Measurements from ENCODE around the gene UTP15.

The UTP15 gene

DNA sequence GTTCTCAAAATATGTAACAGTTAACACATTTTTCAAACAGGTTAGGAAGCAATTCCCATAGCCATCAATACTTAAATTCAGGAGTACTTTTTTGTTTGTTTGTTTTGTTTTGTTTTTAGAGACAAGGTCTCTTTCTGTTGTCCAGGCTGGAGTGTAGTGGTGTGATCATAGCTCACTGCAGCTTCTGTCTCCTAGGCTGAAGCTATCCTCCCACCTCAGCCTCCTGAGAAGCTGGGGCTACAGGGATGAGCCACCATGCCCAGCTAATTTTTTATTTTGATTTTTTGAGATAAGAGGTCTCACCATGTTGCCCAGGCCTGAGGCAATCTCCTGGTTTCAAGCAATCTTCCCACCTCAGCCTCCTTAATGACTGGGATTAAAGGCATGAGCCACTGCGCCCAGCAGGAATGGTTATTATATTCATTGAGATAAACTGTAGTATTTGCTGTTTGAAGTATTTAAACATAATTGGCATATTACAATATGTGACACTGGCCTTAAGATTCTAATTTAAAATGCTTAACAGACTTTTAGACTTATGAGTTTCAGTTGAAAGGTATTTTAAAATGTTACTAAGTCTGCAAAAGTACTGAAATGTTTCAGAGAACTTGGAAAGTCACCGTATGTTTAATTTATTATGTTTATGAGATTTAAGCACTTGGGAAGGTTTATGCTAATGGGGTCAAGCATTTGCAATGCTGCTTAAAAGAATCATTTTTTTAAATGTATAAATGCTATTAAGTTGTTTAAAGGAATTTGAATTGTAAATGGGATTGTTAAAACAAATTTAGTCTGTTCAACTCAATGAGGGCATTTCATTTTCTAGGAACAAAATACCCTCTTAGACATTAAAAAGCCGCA, 17.0 kb downstream of the UTP15 start:
- no peak for DNase-seq

- DNase-seq: no peak
These were observed 22.4 kb downstream of the UTP15 start for GRCh38 chr5:73587923-73588322.

DNA sequence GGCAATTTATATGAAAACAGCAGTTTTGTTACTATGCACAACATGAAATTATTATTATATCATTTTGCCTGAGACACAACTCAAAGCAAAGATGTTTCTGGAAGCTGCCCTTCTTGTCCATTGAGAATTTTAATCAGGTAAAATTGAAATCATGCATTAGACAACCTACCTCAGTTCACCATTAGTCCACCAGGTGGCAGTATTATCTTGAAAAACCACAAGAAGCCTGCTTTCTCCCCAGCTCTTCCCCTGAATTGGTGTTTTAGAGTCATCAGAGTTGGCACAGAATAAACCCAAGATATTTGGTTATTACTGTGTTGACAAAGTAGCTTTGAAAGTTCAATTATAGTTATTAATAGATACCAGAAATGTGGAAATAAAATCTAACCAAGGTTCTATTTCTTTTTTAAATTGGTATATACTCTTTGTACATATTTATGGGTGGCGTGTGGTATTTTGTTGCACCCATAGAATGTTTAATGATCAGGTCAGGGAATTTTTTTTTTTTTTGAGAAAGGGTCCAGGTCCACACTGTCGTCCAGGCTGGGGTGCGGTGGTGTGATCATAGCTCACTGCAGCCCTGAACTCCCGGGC, 25.7 kb downstream of the UTP15 start:
- DNase-seq: peak; percentile 33

GRCh38 chr5:73591698-73592501, 26.4 kb downstream of the UTP15 start:
- DNase-seq: no peak

DNA sequence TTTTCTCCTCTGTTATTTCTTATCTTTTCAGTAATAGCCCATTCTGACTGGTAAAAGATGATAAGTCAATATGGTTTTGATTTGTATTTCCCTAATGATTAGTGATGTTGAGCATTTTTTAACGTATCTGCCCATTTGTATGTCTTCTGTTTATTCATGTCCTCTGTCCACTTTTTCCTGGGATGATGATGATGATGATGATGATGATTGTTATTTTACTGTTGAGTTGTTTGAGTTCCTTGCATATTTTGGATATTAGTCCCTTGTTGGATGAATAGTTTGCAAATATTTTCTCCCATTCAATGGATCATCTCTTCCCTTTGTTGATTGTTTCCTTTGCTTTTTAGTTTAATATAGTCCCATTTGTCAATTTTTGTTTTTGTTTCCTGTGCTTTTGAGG, 27.0 kb downstream of the UTP15 start:
- DNase-seq: no peak

GRCh38 chr5:73596705-73597328, 31.3 kb downstream of the UTP15 start:
- DNase-seq: no peak

DNA sequence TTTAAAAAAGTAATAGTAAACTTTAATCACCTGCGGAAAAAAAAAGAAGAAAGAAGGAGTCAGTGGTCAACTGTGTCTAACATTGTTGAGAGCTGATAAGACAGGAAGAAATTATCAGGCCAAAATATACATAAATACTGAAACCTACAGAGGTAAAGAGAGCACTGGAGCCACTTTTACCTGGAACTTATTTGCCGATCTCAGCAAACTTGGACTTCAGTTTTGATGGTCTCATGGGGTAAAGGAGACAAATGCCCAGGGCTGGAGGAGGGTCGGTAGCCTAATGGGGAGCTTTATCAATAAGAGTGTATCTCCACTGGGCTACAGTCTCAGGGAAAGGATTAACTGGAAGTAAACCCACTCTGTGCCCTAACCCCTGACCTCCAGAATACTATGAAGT, 33.8 kb downstream of the UTP15 start:
- no peak for DNase-seq

GRCh38 chr5:73603998-73604397, 38.5 kb downstream of the UTP15 start:
- no peak for DNase-seq

GRCh38 chr5:73605223-73606087, 39.9 kb downstream of the UTP15 start:
- DNase-seq: no peak

DNA sequence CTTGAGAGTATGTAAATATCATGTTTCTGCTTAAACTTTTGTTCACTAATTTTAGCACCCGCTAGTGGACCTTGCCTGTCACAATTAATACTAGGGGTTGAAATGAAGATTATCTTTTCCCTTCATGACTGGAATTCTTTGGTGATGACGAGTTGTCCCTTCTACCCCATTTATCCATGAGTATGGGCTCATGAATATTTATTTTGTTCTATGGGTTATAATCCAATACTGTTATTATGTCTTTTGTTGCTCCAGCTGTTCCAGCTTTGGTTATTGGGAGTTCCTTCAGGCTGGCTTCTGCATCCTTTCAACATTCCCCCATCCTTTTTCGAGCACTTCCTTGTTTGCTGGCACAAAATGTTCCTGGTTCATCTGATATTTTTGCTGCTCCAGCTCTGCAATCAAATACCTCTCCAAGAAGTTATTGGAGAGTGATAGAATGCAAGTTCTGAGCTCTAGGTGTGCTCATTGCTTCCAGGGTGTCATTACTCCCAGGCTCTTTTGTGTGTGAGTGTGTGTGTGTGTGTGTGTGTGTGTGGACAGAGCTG, 40.7 kb downstream of the UTP15 start:
- no peak for DNase-seq

- no peak for DNase-seq
These were observed 41.7 kb downstream of the UTP15 start for GRCh38 chr5:73607228-73607627.

GRCh38 chr5:73612799-73613198, 47.3 kb downstream of the UTP15 start:
- no peak for DNase-seq

DNA sequence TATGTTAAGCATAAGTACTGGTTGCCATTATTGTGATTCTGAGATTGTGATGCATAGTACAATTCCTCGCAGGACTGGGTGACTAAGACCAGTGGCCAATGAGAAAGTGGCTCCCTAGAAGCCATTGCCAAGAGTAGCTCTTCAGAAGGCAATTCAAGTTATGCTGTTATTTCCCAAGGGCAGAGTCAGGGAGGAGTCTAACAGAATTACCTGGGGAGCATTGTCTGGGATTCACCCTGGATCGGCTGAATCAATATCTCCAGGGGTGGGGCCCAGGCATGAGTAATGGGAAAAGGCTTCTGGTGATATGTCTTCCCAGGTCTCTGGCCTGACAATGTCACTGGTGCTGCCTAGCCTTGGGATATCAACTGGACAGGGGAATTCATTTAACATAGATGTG, 49.5 kb downstream of the UTP15 start:
- DNase-seq: no peak

DNA sequence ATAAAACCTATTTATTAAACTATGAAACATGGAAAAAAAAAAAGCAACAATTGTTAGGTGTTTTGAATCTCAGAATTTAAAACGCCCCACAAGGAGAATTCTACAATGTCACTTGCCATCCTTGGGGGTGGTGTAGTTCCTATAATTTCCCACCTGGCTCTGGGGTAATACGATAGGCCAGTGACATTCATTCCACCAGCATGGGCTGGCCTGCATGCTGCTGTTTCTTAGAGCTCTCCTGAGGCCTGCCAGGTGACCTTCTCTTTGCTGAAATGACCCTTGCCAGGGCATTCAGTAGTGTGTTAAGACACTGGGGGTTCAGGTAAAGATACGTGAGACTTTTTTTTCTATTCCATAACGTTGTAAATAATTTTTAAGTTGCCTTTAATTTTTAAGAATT, 50.4 kb downstream of the UTP15 start:
- DNase-seq: no peak

GRCh38 chr5:73617510-73618279, 52.2 kb downstream of the UTP15 start:
- no peak for DNase-seq

GRCh38 chr5:73619606-73620333, 54.2 kb downstream of the UTP15 start:
- peak; percentile 53 for DNase-seq

GRCh38 chr5:73620334-73620687, 54.8 kb downstream of the UTP15 start:
- DNase-seq: no peak

DNA sequence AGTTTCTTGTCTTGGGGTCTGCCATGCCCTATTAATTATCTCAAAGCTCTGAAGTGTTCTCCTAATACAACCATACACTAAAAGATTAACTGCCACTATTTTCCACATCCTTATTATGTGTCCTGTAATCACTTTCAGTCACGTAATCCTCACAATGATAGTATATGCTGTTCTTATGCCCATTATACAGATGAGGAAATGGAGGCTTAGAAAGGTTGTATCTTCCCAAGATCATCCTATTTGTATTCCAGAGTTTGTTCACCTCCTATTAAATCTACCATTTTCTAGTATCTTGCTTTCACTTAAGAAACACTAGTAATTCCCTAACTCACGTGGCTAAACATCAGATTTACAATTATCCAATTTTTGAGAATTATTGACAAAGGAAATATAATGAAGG, 57.5 kb downstream of the UTP15 start:
- DNase-seq: no peak

DNA sequence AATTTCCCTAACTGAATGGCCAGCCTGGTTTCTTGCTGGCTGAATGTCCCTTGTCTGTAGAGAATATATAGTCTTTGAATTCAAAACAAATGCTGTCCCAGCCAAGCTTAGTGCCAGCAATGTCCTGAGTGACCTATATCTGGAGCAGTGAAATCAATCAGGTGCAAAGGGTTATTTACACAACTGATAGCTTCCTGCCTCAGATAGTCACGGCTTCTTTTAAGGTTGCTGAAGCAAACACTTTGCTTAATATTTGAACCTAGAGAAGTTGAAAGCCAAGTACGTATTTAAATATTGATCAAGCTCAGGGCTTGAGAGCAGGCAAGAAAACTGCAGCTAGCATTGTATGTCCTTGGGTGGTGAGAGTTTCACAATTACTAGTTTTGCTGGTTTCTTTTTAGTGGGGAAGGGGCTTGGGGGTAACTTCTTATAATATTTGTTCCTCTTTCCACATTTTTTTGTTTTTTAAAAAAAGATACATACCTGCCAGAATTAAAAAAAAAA, 58.4 kb downstream of the UTP15 start:
- no peak for DNase-seq

DNA sequence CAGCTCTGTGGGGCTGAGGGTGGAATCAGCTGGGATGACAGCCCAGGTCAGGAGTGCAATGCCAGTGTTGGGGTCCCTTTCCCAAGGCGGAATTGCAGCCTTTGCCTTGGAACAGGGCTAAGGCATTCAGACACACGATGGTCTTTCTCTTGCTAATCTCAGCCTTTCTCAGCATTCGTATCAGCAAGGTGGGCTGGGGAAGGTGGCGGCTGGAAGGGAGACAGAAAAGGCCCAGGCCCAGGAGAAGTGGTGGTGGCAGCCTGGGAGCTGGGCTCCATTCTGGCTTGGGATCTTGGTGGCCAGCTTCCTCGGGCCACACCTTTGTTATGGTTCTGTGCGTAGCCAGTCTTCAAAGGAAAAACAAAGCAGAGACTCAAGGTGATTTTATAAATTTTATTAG, 59.3 kb downstream of the UTP15 start:
- DNase-seq: no peak

All from NCI-H2171 (cell line).